GM08714 (cell line): ENCODE results near the gene MAPK8IP2.
"Not testable (repeated sequence)": the region's sequence is repeated elsewhere in the genome, so short reads cannot be mapped to it uniquely, and the experiment has no call there.

Source experiments
- H3K4me3 ChIP-seq: fragments of 200-500 bp; sonication (Bioruptor generic); 2 replicates; pipeline ENCODE4 v1.5.1; 2014; ENCODE audit warnings: mild to moderate bottlenecking, low read length, inconsistent platforms
- ZNF274 ChIP-seq: IDR thresholded peaks from 2 replicates; pipeline ENCODE4 v1.6.1; 2012; ENCODE audit warnings: mild to moderate bottlenecking, low read depth, low read length

The MAPK8IP2 gene

GRCh38 chr22:50600967-50601668 is 525 bp downstream of the MAPK8IP2 start:
- no peak overlapping the region for H3K4me3 ChIP-seq
- no peak for TF ChIP-seq ZNF274

- no peak for TF ChIP-seq ZNF274
- no peak overlapping the region for H3K4me3 ChIP-seq
Observed at GRCh38 chr22:50601669-50602337, 1.2 kb downstream of the MAPK8IP2 start.

DNA sequence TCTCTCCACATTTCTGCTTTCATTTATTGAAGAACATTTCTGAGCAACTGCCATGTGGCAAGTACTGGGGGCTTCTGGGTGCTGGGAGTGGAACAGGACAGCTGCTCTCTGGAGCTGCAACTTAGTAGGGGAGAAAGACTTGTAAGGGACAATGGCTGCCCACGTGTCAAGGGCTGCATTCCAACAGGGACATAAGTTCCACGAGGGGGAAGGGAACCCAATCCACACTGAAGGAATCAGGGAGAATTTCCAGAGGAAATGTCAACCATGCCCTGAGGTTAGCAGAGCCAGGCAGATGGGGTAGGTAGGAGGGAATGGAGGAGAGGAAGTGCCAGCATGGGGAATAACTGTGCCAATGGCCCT is 1.7 kb downstream of the MAPK8IP2 start:
- H3K4me3 ChIP-seq, result no peak overlapping the region
- no peak for TF ChIP-seq ZNF274

DNA sequence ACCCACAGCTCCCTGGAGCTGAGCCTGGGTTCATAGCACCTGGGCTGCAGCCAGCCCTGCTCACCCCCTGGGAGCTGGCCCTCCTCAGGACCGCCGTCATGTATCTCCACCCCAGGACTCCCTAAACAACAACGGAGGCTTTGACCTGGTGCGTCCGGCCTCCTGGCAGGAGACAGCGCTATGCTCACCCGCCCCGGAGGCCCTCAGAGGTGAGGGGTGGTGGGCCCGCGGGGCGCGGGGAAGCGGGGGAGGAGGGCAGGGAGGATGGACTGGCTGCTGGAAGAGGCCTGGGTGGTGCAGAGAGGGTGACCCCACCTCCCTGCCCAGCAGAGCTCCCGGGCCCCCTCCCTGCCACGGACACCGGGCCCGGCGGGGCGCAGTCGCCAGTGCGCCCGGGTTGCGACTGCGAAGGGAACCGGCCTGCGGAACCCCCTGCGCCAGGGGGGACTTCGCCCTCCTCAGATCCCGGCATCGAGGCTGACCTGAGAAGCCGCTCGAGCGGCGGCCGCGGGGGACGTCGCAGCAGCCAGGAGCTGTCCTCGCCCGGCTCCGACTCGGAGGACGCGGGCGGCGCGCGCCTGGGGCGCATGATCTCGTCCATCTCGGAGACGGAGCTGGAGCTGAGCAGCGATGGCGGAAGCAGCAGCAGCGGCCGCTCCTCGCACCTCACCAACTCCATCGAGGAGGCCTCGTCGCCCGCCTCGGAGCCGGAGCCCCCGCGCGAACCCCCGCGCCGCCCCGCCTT is 3.1 kb downstream of the MAPK8IP2 start:
- no peak overlapping the region for H3K4me3 ChIP-seq
- TF ChIP-seq ZNF274, result no peak

DNA sequence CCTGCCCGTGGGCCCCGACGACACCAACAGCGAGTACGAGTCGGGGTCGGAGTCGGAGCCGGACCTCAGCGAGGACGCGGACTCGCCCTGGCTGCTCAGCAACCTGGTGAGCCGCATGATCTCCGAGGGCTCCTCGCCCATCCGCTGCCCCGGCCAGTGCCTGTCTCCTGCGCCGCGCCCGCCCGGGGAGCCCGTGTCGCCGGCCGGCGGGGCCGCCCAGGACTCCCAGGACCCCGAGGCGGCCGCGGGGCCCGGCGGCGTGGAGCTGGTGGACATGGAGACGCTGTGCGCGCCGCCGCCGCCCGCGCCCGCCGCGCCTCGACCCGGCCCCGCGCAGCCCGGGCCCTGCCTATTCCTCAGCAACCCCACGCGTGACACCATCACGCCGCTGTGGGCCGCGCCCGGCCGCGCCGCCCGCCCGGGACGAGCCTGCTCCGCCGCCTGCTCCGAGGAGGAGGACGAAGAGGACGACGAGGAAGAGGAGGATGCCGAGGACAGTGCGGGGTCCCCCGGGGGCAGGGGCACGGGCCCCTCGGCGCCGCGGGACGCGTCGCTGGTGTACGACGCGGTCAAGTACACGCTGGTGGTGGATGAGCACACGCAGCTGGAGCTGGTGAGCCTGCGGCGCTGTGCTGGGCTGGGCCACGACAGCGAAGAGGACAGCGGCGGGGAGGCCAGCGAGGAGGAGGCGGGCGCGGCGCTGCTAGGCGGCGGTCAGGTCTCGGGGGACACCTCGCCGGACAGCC is 3.8 kb downstream of the MAPK8IP2 start:
- no peak overlapping the region for H3K4me3 ChIP-seq
- TF ChIP-seq ZNF274, result no peak

DNA sequence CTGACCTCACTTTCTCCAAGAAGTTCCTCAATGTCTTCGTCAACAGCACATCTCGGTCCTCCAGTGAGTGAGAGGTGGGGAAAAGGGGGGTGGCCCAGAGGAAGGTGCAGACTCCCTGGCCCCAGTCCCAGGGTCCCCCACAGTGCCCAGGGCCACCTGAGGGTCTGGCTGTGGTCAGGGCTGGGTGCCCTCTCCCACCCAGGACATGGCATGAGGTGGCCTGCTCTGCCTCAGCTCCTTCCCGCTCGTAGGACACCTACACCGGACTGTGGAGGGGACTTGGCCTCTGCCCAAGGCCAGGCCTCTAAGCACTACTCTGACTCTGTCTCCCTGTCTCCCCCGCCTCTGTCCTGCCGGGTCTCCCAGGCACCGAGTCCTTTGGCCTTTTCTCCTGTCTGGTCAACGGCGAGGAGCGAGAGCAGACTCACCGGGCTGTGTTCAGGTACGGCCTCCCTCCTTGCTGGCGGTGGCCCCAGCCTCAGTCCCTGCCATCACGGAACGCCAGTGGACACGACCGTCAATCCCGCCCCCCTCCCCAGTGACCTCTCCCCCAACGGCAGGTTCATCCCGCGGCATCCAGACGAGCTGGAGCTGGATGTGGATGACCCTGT is 4.5 kb downstream of the MAPK8IP2 start:
- no peak overlapping the region for H3K4me3 ChIP-seq
- no peak for TF ChIP-seq ZNF274

GRCh38 chr22:50605613-50606074 is 5.1 kb downstream of the MAPK8IP2 start:
- no peak for TF ChIP-seq ZNF274
- no peak overlapping the region for H3K4me3 ChIP-seq

GRCh38 chr22:50606165-50606945 is 5.8 kb downstream of the MAPK8IP2 start:
- no peak for TF ChIP-seq ZNF274
- no peak overlapping the region for H3K4me3 ChIP-seq

DNA sequence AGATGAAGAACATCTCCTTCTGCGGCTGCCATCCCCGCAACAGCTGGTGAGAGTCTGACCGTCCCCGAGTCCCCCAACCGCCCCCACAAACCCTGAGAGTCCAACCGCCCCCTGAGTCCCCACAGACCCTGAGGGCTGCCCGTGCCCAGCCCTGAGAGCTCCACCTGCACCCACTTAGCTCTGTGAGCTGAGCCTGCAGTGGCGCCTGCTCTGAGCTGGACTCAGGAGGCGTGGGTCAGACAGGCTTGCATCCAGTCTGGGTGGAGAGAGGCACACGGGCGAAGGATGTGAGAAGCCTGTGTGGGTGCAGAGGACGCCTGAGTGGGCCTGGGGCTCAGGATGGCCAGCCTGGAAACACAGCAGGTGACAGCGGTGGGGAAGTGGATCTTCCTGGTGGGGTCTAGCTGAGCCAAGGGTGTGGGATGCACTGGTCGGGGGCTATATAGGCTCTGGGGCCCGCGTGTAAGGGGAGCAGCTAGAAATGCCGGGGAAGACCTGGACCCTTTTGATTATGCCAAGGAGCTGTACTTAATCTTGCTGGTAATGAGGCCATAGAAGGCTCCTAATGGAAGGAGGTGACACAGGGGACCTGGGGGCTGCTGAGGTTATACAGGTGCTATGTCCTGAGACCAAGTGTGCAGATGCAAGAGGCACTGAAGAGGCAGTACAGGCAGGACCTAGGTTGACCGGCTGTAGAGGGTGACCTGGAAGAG is 6.5 kb downstream of the MAPK8IP2 start:
- TF ChIP-seq ZNF274, result no peak
- H3K4me3 ChIP-seq, result no peak overlapping the region

DNA sequence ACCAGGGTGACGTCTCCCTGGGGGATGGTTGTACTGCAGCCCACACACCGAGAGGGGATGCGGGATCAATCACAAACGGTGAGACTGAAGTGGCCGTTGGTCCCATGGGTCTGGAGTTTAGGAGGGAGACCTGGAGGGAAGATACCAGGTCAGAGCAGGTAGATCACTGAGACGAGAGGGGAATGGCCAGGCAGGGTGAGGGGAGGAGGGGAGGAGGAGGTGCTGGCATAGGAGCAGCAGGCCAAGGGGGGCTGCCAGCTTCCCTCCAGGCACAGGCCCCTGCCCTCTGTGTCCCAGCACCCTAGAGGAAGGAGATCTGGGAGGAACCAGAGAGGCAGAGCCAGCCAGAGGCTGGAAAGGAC is 7.0 kb downstream of the MAPK8IP2 start:
- no peak overlapping the region for H3K4me3 ChIP-seq
- TF ChIP-seq ZNF274, result no peak

DNA sequence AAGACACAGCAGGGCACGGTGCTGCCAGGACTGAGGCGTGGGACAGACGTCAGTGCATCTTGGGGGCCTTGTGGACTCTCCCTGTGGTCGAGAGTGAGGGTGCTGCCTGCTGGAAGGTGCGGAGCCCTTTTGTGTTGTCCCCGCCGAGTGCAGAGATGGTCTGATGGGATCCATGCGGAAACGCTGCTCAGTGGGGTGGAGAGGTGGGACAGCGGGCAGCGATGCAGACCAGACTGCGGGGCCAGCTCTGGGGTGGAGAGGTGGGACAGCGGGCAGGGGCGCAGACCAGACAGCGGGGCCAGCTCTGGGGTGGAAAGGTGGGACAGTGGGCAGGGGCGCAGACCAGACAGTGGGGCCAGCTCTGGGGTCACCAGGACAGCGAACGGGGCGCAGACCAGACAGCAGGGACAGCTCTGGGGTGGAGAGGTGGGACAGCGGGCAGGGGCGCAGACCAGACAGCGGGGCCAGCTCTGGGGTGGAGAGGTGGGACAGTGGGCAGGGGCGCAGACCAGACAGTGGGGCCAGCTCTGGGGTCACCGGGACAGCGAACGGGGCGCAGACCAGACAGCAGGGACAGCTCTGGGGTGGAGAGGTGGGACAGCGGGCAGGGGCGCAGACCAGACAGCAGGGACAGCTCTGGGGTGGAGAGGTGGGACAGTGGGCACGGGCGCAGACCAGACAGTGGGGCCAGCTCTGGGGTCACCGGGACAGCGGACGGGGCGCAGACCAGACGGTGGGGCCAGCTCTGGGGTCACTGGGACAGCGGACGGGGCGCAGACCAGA is 7.7 kb downstream of the MAPK8IP2 start:
- not testable (repeated sequence) for H3K4me3 ChIP-seq

GRCh38 chr22:50608996-50609395 is 8.4 kb downstream of the MAPK8IP2 start:
- no peak overlapping the region for H3K4me3 ChIP-seq
- no peak for TF ChIP-seq ZNF274
